ENCODE data around the gene COPZ2.
A peak's percentile ranks its signal among the peaks of the same experiment; 100 is the strongest.
"Not testable (repeated sequence)": the region's sequence is repeated elsewhere in the genome, so short reads cannot be mapped to it uniquely, and the experiment has no call there.

COPZ2 gene

DNA sequence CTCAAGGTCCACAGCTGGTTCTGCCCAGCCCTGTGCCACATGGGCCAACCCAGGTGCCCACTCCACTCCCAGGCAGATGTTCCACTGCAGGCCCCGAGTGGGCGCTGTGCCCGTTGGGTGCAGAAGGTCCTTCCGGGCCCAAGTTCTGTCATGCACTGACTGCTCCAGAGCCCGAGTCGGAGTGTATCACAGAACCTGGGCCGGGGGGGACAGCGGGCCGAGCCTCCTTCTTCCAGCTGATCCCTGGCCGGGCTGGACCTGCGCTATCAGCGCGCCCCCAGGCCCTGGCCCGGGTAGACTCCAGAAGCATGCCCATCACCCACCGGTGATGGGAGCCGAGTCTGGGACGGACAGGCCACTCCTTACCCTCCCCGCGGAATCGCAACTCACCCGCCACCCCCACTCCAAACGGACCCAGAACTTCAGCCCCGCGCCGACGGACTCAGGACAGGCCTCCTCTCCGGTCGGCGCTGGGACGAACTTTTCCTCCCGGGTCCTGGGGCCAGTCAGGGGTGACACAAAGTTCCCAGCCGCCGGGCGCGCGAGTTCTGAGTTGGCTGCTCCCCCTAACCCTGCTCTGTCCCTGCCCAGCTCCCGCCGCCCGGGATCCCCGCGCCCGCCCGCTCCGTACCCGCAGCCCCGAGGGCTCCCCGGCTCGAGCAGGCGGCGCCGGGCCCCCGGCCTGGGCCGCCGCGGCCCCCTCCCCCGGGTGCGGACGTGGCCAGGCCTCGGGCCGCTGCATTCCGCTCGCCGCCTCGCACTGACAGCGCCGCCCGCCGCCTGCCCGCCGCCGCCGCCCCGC lies at the start of gene COPZ2:
Gene COPZ2, minus strand, starts transcription at position 762 of the 802 bp plus-strand sequence. Its CDS starts 20 bp downstream, at position 742.
- peak; percentile 41 to 59 for DNase-seq

DNA sequence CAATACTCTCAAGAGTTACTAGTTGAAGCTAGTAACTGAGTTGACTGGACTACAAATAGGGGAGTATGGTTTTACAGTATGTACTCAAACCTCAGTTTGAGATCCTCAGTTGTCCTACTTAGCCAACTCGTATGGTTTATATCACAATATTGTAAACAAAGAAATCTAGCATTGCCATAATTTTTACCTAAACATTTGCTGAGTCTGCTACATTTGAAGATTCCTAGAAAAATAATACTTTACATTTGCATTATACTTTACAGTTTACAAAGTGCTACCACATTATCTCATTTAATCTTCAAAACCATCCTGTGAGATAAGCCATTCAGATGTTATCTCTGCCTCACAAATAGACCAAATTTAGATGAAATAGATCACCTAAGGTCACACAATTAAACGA lies 47.3 kb upstream of the COPZ2 start:
- DNase-seq, result no peak

DNA sequence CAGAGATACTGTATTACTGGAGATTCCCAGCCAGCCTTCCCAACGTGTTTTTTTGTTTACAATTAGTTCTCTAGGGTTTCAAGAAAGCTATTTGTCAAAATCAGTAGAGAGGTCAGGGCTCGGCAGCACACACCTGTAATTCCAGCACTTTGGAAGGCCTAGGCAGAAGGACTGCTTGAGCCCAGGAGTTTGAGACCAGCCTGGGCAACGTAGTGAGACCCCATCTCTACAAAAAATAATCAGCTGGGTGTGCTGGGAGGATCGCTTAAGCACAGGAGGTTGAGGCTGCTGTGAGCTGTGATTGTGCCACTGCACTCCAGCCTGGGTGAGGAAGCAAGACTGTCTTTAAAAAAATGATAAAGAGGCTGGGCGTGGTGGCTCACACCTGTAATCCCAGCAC lies 44.3 kb upstream of the COPZ2 start:
- DNase-seq, result no peak

DNA sequence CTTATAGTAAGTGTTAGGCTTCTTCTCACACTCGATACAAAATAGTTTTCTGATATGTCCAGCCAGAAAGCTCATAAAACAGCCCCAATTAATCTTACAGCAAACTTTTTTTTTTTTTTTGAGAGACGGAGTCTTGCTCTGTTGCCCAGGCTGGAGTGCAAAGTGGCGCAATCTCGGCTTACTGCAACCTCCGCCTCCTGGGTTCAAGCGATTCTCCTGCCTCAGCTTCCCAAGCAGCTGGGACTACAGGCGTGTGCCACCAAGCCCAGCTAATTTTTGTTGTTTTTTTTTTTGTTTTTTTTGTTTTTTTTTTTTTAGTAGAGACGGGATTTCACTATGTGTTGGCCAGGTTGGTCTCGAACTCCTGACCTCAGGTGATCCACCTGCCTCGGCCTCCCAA lies 39.6 kb upstream of the COPZ2 start:
- DNase-seq, result not testable (repeated sequence)

- DNase-seq, result peak; percentile 65 to 82
Measured at GRCh38 chr17:48074322-48075081, 36.9 kb upstream of the COPZ2 start.

DNA sequence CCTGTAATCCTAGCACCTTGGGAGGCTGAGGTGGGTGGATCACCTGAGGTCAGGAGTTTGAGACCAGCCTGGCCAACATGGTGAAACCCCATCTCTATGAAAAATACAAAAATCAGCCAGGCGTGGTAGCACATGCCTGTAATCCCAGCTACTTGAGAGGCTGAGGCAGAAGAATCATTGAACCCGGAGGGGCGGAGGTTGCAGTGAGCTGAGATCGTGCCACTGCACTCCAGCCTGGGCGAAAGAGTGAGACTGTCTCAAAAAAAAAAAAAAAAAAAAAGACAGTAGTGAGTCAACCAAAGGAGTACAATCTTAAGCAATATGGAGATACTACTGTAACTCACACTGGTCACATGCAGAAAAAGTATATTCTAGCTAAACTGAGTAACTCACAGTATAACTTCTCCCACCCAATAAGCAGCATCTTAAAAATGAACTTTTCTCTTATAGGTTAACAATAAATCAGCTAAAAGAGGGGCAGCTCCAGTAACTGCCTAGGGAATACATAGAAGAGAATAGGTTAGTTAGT lies 36.0 kb upstream of the COPZ2 start:
- DNase-seq, result not testable (repeated sequence)

DNA sequence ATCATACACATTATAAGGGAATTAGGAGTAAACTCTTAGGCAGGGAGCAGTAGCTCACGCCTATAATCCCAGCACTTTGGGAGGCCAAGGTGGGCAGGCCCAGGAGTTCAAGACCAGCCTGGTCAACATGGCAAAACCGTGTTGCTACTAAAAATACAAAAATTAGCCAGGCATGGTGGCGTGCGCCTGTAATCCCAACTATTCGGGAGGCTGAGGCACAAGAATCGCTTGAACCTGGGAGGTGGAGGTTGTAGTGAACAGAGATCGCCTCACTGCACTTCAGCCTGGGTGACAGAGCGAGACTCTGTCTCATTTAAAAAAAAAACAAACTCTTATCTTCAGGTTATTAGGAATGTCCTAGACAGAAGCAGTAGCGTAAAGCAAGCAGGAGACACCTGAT lies 35.2 kb upstream of the COPZ2 start:
- not testable (repeated sequence) for DNase-seq

GRCh38 chr17:48071654-48072053 lies 34.1 kb upstream of the COPZ2 start:
- no peak for DNase-seq

GRCh38 chr17:48070195-48070594 lies 32.6 kb upstream of the COPZ2 start:
- no peak for DNase-seq

GRCh38 chr17:48068491-48068961 lies 30.9 kb upstream of the COPZ2 start:
- no peak for DNase-seq

DNA sequence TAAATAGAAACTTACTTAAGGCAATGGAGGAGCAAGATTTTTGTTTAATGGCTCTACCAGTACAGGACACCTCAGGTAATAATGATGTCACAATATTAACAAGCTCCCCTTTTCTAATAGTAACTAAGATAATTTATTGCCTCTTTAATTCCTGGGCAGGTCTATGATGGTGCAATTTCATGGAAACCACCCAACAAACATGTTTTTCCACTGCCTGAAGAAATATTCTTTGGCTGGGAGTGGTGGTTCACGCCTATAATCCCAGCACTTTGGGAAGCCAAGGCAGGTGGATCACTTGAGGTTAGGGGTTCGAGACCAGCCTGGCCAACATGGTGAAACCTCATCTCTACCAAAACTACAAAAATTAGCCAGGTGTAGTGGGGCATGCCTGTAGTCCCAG lies 30.2 kb upstream of the COPZ2 start:
- DNase-seq, result not testable (repeated sequence)

DNA sequence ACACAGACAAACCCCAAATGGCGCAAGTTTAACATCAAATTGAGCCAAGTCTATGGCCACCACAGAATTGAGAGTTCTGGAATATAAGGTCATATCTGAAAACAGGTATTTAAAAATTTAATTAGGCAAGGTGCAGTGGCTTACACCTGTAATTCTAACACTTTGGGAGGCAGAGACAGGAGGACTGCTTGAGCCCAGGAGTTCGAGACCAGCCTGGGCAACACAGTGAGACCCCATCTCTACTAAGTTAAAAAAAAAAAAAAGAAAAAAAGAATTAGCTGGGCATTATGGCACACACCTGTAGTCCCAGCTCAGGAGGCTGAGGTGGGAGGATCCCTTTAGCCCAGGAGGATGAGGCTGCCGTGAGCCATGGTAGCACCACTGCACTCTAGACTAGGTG lies 29.6 kb upstream of the COPZ2 start:
- DNase-seq, result no peak

DNA sequence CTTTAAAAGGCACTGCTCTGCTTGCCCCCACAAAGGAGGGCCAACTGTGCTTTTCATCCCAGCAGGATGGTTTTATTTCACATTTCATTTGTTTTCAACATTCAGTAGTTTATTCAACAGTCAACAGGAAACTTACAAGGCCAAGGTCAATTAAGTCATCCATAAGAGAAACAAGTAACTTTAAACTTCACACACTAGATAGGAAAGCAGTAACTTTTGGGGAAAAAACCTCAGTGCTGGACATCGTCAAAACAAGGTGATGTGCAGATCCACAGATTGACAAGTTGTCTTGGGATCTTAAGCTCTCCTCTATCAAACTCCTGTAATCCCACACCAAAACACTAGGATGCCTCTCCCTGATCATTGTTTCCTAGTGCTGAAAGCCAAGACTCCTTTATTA lies 29.1 kb upstream of the COPZ2 start:
- no peak for DNase-seq

GRCh38 chr17:48066192-48066591 lies 28.6 kb upstream of the COPZ2 start:
- DNase-seq, result no peak

GRCh38 chr17:48064638-48065037 lies 27.0 kb upstream of the COPZ2 start:
- no peak for DNase-seq

GRCh38 chr17:48062273-48062672 lies 24.7 kb upstream of the COPZ2 start:
- no peak for DNase-seq

- no peak for DNase-seq
Measured at GRCh38 chr17:48060249-48060648, 22.7 kb upstream of the COPZ2 start.

- no peak for DNase-seq
Measured at GRCh38 chr17:48059125-48059668, 21.6 kb upstream of the COPZ2 start.

- no peak for DNase-seq
Measured at GRCh38 chr17:48058393-48059124, 21.0 kb upstream of the COPZ2 start.

DNA sequence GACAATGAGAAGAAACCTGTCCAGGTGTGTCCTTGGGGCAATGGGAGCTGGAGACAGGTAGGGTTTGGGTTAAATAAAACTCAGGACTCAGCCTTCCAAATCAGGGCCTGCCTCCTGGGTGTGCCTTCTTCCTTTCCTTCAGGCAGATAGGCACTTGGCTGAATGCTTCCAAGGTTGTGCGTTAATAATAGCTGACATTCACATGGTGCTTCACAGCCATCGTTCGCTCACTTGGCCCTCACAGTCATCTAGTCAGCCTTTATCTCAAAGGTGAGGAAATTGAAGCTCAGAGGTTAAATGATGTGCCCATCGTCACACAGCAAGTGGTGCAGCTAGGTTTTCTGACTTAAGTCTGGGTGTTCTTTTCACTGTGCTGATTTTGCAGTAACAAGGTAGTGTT lies 20.0 kb upstream of the COPZ2 start:
- no peak for DNase-seq

- no peak for DNase-seq
Measured at GRCh38 chr17:48056879-48057278, 19.3 kb upstream of the COPZ2 start.

- no peak for DNase-seq
Measured at GRCh38 chr17:48056246-48056745, 18.7 kb upstream of the COPZ2 start.

Data from activated CD4-positive, alpha-beta T cell treated with anti-CD3 and anti-CD28 coated beads for 4 hours (primary cell).